ENCODE measurements around the gene ARHGEF10L.

ARHGEF10L gene

DNA sequence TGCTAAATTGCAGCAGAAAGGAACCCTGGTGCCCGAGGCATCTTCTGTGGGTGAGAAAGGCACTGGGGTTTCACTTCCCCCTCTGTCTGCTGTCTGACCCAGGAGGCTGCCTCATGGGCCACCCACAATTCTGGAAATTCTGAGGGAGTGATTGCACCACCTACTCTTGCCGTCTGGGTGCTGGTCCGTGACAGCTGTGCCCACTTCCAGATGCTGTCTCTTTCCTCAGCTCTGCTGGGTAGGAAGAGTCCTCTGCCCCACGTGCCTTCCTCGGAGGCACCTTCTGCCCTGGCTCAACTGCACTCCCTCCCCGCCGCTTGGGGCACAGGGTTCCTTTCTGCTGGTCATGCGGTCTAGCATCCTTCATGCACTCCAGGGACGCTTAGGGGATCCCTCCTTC is 96.3 kb downstream of the ARHGEF10L start:
- DNase-seq, result peak in 10 of 14 donors; percentile 24 to 75 (median 52)

DNA sequence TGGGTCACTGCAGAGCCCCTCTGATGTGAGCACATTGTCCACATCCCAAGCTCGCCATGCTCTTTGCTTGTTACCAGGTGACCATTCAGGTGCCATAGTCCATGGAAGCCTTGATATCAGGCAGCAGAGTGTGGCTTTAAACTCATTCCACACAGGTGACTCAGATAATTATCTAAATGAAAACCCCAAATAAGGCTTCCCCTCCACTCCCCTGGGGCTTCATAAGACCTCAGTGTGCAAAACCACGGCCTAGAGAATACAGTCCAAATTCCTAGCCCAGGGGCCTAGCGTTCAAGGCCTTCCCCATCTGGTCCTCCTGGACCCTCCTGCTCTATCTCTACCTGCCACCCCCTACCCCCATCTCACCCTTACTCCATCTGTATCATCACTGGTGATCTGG is 97.1 kb downstream of the ARHGEF10L start:
- no peak for DNase-seq

DNA sequence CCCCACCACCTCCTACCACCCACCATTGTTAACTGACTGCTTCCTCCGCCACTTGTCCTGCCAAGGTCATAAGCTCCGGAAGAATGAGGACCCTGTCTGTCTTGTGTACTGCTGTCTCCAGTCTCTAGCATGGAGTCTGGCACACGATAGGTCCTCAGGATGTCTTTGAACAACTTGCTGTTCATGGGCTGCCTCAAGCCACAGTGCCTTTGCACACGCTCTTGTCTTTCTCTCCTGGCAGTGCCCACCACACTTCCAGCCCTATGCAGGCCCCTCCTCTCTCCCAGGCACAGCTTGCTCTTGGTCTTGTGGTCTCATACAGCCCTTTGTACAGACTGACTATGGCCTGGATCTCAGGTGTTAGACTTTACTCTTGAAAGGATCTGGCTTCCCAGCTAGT is 97.6 kb downstream of the ARHGEF10L start:
- no peak for DNase-seq

DNA sequence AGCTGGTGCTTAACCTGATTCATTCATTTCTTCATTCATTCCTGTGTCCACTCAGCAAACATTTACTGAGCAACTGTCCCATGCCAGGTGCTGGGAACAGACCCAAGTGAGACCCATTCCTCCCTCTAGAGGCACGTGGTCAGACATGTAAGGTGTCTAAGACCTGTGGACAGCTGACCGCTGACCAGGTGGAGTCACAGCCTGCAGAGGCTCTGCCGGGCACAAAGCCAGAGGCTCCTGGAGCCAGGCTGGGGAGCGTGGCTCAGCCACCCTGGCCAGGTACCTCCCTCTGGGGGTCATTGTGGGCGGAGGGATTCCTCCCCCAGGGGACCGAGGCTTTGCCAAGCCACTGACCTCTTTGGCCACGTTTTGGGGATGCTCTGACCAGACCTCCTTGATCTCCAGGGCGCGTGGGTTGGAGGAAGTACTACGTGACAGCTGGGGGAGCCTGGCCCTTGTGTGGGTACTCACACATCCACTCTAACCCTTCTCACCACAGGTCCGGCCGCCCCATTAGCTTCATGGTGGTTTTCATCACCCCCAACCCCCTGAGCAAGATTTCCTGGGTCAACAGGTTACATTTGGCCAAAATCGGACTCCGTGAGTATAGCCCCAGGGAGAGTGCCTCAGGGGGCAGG is 100.3 kb downstream of the ARHGEF10L start:
- DNase-seq, result no peak

DNA sequence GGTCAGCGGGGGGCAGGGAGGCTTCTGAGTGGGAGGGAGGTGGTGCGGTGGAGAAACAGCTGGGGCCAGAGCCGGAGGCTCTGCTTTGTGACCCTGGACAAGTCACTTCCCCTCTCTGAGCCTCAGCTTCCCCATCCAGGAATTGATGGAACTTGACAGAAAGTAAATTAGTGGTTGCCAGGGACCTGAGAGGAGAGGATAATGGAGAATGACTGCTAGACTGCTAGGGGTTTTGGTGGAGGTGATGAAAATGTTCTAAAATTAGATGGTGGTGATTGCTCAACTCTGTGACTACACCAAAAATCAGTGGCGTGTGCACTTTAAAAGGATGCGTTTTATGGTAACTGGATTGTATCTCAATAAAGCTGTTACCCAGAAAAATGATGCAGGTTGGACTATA is 100.9 kb downstream of the ARHGEF10L start:
- DNase-seq, result no peak

DNA sequence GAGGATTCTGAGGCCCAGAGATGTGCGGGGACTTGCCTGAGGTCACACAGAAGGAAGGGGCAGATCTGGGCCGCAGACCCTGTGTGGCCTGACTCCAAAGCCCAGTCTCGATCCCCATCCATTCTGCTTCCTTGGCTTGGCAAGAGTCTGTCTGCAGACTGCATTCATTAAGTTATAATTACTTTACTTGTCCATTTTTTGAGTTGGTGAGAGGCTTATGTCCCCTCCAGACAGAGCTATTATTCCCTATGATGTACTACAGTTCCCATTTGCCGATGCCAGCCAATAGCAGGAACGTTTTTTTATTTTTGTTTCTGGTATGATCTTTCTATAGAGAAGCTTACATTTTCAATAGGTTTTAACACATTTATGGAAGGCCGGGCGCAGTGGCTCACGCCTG is 101.5 kb downstream of the ARHGEF10L start:
- DNase-seq, result no peak

DNA sequence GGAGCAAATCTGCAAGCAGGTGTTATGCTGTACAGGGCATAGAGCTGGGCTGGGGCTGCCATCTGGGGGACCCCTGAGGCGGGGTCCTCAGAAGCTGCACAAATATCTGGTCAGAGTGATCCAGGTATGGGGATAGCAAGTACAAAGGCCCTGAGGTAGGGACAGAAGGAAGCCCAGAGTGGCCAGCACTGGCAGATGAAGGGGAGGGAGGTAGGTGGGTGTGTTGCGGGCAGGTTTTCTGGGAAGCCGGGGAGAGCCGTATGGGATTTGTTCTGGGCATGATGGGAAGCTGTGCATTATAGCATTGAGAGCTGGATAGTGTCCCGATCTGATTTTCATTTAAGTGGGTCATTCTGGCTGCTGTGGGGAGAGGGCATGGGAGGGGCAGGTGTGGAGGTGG is 102.7 kb downstream of the ARHGEF10L start:
- no peak for DNase-seq

DNA sequence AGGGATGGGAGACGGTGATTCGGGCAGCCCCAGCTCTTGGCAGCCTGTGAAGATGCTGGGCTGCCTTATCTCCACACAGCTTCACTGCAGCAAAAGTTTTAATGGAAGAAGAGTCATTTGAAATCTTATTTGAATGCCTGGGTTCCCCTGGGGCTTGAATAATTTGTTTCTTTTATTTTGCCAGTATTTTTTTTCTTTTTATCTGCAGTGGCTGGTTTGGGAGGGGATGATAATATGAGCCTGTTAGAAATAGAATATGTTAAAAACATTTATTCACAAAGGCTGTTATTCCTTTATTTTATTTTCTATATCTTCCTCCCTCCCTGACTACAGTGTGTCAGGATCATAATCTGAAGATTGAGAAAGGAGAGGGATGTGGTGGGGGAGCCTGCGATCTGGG is 103.4 kb downstream of the ARHGEF10L start:
- no peak for DNase-seq

DNA sequence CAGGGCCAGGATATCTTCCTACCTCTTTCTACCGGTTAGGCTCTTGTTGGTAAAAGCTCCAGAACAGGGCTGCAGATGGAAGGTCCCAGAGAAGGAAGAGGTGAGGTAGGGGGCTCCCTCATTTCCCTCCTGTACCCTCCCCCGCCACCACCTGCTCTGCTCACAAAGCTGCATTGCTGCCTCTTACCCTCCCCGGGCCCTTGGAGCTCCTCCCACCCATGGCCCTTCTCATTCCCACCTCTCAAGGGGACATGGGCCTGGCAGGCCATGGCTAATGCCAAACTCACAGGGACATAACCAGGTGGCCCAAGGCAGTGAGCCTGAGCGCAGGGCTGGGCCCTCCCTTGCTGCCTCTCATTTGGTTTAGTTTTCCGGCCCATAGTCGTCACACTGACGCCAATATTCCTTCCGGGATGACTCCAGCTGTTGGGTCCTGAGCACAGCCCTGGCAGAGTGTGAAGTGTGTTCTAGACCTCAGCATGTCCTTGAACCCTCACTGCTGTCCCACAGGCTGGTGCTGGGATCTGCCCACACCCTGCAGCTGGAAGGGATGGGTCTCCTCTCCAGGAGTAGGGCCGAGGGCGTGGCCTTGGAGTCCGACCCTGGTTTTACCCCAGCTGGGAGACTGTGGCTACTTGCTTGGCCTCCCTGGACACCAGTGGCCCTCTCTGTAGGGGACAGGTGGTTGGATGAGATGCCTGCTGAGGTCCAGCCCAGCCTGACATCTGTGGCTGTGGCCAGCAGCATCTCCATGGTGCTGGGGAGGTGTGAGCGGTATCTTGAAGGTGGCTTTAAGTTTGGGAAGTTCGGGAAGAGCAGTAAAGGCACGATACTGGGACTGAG is 104.6 kb downstream of the ARHGEF10L start:
- no peak for DNase-seq

DNA sequence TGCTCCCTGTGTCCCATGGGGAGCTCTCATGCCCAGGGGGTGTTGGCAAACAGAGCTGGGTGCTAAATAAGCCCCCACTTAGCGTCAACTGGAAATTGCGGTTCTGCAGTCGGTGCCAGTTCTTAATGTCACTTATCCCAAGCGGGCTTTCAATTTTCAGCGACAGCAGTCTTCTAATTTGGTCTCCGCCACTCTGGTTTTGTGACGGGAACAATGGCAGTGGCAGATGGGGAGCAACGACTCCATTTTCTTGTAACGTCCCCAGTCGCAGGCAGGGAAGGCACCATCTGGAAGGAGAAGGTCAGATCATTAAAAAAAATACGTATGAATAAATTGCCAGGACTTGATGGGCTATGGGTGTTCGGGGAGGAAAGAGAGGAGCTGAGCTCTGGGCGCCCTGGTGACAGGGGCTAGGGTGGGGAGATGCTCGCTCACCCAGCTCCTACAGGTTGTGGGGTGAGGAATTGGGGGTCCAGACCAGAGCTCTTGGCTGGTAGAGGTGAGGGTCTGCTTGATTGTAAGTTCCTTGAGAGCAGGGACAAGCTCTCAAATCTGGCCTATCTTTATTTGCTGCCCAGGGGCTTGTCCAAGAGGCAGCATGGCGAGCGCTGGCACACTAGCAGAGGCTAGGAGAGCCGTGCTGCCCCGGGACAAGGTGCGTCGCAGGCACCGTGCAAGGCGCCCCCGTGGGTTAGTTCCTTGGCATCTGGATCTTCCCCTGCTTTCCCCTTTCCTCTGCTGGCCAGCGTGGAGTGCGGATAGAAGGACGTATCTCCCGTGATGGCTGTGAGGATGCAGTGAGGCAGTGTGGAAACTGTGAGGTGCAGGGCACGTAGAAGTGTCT is 105.8 kb downstream of the ARHGEF10L start:
- no peak for DNase-seq

DNA sequence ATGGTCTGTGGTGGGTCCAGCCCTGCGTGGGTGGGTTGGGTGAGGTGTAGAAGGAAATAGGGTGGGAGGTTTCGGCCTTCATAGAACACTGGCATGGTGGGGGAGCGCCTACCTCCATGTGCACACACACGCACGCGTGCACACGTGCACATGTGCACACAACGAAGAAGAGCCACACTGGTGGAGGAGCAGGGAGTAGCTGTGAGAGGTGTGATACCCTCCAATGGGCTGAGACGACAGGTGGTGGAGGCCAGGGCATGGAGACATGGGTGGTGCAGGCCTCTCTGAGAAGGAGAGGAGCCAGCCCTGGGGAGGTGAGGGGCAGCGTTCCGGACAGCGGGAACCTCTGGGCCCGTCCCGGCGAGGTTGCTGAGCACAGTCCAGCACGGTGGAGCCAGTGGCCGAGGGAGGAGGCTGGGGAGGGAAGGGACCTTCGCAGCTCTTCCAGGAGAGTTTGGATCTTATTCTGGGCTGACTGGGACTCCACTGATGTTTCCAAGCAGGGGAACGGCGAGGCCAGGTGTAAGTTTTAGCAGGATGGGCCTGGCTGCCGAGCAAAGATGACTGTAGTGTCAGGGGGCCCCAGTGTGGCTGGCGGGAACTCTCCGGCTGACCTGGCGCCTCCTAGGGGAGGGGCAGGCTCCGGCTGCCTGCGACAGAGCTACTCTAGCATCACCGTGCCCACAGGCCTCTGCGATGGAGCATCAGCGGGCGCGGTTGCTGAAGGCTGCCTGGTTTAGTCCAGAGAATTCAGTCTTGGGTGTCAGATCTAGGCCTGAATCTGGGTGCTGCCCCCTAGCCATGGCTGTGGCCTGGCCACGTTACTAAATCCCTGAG is 107.2 kb downstream of the ARHGEF10L start:
- DNase-seq, result no peak

DNA sequence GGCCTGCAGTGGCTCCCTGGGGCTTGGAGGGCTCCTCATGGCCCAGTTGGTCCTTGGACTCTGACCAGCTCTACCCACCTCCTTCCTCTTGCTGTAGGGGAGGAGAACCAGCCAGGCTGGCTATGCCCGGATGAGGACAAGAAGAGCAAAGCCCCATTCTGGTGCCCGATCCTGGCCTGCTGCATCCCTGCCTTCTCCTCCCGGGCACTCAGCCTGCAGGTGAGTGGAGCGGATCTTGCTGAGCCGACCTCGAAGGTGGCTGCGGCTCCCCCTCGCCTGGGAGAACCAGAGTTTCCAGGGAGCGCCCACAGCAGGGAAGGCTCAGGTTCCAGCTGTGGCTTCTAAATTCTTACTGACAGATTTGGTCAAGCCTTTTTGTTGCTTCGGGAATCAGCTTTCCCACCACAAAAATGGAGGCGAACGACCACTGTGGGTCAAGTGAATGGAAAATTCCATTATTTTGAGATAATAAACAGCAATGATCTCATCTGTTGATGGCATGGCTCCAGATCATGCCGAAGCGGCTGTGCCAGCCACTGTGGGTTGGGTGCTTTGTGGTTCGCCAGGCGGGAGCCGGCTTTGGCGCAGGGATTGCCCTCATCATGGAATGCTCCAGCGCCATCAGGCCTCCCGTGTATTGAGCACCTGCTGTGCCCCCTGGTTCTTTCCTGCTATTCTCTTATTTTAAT is 109.1 kb downstream of the ARHGEF10L start:
- DNase-seq, result peak in 1 of 14 donors; percentile 74

DNA sequence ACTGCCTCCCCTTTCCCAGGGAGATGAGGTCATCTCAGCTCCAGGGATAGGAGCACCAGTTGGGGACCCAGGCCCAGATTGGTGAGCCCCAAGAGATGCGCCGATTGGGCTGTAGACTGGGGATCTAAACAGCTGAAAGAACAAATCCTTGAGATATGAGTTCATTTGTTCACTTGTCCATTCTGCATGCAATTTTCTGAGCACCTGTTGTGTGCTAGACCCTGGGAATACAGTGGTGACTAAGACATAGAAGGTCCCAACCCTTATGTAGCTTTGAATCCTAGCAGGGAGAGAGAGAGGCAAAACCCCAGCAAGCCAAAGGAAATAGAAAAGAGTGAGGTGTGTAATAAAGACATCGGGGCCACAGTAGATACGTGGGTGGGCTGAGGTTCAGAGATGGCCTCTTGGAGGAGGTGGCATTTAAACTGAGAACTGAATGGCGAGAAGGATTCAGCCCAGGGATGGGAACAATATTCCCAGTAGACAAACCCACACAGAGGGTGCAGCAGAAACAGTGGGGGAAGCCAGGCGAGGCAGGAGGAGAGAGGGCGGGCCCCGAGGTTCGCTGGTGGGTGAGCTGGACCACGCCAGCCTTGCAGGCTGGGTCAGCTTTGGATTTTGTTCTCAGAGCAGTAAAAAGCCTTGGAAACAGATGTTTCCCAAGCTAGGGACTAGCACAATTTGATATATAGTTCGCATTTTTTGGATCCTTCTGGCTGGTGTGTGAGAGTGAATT is 110.0 kb downstream of the ARHGEF10L start:
- no peak for DNase-seq

DNA sequence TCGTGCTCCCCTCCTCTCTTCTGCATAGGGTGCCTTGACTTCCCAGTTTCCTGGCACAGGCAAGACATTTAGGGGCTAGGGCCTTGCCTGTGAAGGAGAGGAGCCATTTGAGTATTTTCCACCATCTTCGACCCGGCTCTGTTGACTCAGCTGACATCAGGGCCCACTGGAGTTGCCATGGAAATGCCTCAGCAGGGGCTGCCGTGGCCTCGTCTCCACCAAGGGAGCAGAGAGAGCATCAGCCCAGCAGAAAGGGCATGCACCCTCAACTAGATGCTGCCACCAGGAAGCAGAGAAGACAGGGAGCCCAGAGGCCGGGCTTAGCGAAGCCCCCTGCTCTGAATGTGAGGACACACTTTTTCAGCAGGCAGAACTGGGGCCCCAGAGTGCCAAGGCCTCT is 113.8 kb downstream of the ARHGEF10L start:
- DNase-seq, result no peak

DNA sequence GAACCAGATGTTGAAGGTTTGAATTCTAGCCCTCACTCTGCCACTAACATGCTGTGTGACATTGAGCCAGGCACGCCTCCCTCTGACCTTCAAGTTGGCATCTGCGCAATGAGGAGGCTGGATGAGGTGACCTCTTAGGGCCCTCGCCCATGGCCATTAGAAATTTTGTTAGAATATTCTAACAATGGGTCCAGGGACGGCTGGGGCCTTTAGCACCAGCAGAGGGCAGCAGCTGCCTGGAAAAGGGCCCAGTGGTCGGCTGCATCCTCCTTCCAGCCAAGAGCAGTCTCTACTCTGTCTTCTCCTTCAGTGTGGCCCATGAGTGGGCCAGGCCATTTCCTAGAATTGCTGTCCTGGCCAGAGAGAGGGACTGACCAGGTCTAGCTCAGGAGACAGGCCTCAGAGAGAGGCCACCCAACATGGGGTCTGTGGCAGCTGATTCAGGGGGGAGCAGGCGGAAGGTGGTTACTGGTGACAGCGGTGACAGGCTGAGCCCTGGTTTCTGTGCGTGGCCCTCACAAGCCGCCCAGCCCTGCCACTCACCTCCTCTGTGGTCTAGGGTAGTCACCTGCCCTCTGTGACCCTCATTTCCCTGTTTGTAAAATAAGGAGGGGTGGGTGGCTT is 114.3 kb downstream of the ARHGEF10L start:
- peak in 9 of 14 donors; percentile 13 to 61 (median 26) for DNase-seq

DNA sequence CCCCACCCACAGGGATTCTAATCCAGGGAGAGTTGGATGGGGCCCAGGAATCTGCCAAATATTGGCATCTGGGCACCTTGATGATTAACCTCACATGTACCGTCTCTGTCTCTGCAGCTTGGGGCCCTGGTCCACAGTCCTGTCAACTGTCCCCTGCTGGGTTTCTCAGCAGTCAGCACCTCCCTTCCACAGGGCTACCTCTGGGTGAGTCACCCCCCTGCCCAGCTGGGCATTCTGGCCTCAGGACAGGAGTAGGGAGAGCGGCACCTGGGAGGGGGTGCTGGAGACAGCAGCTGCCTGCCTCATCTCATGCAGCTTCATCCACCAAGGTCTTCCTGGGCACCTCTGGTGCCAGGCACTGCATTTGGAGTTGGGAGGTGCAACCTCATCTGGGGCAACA is 115.0 kb downstream of the ARHGEF10L start:
- no peak for DNase-seq

DNA sequence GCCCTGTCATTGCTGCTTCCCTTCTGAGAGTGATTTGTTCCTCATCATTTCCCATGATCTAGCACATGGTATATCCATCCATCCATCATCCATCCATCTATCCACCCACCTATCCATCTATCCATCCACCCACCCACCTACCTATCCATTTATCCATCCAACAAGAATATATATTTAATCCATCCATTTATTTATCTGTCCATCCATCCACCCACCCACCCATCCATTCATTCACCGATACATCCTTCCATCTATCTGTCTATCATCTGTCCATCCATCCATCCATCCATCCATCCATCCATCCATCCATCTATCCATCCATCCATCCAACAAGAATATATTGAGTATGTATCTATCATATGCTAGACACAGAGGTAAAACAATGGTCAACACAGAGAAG is 115.7 kb downstream of the ARHGEF10L start:
- no peak for DNase-seq

DNA sequence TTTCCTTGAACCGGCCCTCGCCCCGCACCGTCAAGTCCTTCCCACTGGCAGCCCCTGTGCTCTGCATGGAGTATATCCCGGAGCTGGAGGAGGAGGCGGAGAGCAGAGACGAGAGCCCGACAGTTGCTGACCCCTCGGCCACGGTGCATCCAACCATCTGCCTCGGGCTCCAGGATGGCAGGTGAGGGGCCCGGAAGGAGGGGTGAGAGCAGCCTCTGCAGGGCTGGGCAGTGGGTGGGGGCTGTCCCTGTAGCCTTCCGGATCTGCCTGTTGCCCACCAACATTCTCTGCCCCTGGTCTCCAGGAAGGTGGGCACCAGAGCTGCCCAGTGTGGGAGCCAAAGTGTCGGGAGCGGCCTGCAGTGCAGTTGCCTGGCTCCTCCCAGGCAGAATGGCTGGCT is 116.4 kb downstream of the ARHGEF10L start:
- no peak for DNase-seq

DNA sequence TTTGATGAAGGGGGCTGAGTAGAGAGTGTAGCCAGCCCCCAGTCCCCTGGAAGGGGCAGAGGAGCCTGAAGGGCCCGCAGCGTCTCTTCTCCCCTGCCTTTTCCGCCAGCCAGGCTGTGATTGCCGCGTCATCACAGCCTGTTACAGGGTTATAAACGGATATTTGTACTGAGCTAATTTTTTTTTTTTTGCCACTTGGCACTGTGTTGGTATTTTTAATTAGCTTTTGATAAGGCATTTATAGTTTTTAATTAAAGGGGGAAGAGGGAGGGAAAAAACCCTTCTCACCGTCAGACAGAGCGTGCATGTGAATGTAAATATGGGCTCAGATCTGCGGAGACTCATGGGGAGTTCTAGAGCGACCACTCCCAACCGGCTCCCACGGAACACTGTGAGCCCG is 117.9 kb downstream of the ARHGEF10L start:
- no peak for DNase-seq

DNA sequence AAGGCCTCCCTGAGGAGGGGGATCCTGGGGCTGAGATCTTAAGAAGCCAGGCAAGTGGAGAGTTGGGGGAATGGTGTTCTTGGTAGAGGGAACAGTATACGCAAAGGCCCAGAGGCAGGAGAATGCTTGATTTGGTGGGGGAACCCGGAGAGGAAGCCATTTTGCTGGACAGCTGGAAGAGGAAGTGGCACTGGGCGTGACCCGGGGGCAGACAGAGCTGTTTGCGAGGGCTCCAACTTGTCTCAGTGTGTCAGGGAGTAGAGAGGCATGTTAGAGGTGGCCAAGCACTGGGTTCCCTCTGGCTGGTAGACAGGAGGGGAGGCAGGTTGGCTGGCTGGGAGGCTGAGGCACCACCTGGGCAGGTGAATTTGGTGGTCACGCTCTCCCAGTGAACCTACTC is 119.3 kb downstream of the ARHGEF10L start:
- no peak for DNase-seq
